GM19397 (cell line): ENCODE measurements around the gene TGFBR3L.

Source experiments
- ATAC-seq: cut with Tn5 transposase; IDR thresholded peaks from one replicate; pipeline ENCODE4 v1.9.1; 2021; ENCODE audit warnings: mild to moderate bottlenecking, moderate library complexity; ENCODE audit not compliant: unreplicated experiment

Gene TGFBR3L

DNA sequence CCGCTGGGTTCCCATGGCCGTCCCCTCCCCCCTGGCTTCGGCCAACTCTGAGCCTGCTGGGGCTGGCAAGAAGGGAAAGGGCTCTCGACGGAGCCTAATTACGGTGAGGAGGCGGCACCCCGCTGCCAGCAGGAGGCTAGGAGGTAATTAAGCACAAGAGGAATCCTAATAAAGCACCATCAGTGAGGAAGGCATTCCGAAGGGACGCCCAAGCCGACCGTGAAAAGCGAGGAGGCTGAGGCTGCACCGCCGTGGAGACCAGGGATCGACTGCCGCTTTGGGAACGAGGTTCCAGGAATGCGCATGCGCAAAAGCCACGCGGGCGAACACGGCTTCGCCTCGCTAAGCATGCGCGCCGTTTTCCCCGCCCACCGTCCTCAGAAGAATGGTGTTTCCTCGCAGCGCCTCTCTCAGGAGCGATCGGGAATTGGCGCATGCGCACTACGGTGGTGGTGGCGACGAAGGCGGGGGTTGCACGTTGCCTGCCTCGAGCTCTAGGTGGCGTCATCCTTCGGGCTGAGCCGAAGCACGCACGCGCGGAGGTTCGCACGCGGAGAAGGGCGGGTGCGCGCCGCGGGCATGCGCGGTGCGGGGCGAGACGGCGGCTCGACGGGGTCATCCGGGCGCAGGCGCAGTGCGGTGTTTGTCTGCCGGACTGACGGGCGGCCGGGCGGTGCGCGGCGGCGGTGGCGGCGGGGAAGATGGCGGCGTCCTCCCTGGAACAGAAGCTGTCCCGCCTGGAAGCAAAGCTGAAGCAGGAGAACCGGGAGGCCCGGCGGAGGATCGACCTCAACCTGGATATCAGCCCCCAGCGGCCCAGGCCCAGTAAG is 11.2 kb upstream of the TGFBR3L start, which contains the start of gene MAP2K7:
Gene MAP2K7, plus strand, starts transcription at position 634 of the 830 bp plus-strand sequence. Its CDS starts 68 bp downstream, at position 702.
- ATAC-seq = peak; percentile 80

DNA sequence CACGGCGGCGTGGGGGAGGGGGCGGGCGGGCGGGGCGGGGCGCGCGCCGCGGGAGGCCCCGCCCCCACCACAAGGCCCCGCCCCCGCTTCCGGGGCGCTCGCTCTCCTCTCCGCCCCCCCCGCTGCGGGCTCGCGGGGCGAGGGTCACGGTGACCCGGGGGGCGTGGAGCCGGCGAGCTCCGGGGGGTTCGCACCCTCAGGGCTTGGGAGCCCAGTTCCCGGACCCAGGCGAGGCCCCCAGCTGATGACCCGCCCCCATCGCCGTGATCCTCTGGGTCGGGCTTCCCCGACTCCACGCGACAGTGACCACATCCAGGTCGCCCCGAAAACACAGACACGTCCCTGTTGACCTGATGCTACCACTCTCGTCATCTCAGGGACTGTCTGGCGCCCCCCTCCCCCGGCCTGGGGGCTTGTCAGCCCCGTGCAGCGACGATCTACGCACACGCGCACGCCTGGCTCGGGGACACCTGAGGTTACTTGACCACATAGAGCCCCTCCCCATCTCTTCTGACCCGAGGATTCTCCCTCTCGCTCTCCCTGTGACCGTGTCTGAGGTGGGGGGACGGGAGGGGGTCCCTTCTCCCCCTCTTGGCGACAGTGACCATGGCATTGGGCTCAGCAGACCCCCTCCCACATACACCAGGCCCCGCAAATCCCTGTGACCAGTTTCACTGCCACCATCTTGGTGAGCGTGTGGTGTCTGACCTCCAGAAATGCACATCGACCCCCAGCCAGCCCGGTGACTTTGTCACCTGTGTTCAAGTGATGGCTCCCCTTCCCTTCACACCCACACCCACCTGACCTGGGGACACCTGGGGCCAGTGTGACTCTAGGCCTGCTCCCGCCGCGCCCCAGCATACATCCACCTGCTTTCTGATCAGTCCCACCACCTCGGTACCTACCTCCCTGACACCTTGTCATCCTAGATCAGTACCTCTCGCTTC is 10.3 kb upstream of the TGFBR3L start:
- ATAC-seq = peak; percentile 30

DNA sequence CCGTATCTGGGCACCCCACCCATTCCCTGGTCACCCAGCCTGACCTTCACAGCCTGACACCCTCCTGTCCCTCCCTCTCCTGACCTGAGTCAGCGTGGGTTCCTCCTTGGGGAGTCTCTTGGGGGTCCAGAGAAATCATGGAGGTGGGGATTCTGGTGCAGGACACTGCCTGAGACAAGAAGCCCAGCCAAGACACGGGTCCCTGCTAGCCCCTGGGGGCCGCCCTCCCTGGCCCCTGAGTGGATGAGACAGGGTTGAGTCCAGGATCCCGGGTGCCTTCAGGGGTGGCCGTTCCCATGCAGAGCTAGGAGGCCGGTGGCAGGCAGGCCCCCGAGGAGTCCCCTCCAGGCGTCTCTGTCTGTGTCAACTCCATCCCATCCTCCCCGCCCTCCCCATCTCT is 9.4 kb upstream of the TGFBR3L start:
- ATAC-seq = no peak

DNA sequence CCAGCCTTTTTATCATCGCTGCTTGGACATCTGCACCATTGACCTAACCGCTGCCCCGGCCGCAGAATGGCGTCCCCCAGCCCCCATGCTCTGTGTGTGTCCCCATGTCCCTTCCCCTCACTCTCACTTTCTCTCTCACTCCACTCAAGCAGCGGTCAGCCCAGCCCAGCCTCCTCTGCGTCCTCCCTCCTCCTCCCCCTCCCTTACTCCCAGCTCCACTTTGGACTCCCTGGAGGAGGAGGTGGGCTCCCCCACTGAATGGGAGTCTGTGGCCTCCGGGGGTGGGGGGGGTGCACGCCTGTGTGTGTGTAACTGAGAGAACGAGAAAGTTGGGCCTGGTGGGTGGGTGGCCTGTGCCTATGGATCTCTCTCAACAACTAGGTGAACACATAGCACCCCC is 8.8 kb upstream of the TGFBR3L start:
- ATAC-seq = no peak

DNA sequence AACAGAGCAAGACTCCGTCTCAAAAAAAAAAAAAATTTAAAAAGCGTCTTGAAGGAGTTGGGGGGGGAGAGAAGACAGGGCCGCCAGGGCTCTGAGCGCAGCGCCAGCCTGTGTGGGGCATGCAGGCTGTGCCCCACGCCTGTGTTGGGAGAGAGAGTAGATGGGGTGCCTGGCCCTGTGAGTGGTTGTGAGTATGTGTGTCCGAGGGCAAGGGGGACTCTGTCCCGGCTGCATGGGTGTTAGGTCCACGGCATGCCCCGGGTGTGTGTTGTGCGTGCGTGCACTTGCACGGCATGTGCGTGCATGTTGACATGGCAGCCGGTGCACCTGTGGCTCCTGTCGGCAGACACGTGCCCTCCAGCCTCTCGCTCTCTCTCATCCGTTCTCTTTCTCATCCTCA is 7.5 kb upstream of the TGFBR3L start:
- no peak for ATAC-seq

DNA sequence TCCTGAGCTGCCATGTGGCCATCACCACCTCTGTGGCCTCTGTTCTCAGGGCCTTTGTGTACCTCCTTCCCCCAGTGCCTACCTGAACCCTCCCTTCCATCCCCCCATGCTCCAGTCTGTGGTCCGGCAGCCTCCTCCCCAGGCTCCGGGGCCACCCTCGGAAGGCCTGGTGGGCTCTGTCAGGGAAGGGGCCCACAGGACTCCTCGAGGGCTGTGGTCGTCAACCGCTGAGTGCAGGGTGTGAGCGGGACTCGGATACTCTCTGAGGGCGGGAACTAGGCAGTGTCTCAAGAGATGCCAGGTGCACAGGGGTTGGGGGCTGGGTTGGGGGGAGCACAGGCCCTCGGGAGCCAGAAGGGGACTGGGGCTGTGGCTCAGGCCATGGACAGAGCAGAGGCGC is 7.1 kb upstream of the TGFBR3L start:
- ATAC-seq = no peak

DNA sequence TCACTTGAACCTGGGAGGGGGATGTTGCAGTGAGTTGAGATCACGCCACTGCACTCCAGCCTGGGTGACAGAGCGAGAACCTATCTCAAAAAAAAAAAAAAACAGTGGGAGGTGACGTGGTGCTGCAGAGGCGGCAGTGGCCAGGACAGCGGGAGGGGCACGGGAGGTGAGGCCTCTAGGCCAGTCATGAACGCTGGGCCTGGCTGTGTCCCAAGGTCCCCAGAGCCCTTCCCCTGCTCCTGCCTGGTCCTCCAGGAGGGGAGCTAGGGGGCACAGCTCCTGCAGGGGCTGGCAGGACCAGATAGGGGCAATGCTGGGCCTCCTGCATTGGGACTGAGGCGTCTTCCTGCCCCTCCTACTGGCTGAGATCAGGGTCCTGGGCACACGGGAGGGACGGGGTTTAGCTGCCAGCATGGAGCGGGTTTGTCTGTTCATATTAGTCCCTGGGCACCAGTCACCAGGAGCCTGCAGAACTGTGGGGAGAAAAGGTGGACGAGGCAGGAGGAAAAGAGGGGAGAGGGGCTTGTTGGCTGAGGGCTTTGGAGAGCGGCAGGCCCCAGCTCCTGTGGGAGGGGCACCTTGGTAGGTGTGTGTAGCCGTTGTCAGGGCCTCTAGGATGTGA is 6.4 kb upstream of the TGFBR3L start:
- no peak for ATAC-seq

DNA sequence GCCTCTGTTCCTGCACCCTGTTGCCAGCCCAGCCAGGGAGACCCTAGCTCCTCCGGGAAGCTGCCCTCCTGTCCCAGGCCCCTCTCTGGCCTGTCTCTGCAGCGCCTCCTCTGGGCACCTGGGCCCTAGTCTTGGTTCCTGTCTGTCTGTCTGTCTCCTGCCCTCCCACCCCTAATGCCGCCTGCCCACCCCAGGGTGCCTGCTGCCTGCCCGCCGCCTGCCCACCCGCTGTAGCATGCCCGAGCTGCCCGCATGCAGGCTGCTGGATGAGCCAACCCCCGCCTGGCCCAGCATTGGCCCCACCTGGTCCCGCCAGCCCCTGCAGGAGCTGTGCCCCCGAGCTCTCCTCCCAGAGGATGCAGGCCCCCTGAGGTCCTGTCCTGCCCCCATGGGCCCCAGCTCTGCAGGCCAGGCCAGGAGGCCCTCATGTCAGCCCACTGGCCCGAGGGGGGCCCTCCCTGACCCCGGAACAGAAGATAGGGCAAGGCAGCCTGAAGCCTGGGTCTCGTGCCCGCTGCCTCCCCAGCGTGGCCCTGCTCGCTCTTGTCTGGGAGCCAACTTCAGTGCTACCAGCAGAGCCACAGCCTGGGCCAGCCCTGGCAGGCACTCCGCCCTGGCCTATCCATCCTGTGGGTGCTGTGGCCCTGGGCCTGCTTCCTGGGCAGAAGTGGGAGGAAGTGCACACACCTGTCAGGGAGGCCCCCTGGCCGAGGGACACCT is 5.7 kb upstream of the TGFBR3L start:
- no peak for ATAC-seq

DNA sequence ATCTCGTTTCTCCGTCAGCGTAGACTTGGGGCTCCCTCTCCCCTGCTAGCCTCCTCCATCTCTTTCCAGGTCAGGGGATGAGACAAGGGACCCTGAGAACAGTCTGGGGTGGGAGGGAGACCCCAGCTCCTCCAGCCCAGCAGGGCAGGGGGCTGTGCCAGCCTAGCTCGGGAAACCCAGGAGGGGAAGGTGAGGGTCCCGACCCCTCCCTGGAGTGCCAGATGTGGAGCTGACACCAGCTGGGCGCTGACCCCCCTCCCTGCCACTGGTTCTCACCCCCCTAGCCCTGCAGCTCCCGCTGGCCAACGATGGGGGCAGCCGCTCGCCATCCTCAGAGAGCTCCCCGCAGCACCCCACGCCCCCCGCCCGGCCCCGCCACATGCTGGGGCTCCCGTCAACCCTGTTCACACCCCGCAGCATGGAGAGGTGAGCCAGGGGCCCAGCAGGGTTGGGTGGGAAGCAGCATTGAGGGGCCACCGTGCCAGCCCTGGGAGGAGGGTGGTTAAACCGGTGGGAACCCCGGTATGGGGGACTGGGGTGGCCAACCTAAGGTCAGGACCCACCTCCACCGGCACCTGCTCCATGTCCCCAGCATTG is 5.1 kb upstream of the TGFBR3L start:
- ATAC-seq = no peak

DNA sequence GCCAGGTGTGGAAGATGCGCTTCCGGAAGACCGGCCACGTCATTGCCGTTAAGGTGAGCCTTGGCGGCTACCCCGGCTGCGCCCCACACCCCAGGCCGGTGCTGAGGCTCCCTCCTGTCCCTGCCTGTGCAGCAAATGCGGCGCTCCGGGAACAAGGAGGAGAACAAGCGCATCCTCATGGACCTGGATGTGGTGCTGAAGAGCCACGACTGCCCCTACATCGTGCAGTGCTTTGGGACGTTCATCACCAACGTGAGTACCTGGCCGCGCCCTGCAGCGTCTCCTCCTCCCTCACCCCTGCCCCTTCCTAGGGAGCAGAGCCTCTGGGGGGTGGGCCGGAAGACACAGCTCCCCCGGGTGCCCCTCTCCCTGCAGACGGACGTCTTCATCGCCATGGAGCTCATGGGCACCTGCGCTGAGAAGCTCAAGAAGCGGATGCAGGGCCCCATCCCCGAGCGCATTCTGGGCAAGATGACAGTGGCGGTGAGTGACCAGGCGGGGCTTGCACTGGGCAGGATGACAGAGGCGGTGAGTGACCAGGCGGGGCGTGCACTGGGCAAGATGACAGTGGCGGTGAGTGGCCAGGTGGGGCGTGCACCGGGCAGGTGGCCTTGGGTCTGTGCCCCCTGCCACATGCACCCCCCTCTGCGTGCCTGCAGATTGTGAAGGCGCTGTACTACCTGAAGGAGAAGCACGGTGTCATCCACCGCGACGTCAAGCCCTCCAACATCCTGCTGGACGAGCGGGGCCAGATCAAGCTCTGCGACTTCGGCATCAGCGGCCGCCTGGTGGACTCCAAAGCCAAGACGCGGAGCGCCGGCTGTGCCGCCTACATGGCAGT is 4.1 kb upstream of the TGFBR3L start:
- no peak for ATAC-seq

DNA sequence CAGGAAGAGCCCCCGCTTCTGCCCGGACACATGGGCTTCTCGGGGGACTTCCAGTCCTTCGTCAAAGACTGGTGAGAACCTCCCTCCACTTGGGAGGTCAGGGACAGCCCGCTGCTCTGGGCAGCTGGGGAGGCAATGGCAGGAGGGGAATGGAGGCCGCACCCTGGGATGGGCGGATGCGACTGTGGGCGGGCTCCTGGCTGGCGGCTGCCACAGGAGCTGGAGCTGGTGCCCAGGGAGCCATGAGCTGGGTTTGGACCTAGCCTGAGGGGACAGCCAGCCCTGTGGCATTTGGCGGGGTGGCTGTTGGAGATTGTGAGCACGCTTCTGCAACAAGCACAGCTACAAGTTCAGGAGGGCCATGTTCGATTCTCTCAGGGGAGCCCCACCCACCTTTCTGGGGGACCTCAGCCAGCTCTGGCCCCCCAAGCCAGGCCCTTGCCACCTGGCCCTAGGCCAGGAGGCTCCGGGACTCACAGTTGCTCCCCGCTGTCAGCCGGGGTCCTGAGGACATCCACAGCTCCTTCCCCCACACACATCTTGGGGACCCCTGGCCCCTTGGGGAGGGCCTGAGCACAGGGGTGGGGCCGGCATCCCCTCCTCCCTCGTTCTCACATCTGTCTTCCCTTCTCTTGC is 3.0 kb upstream of the TGFBR3L start:
- no peak for ATAC-seq

DNA sequence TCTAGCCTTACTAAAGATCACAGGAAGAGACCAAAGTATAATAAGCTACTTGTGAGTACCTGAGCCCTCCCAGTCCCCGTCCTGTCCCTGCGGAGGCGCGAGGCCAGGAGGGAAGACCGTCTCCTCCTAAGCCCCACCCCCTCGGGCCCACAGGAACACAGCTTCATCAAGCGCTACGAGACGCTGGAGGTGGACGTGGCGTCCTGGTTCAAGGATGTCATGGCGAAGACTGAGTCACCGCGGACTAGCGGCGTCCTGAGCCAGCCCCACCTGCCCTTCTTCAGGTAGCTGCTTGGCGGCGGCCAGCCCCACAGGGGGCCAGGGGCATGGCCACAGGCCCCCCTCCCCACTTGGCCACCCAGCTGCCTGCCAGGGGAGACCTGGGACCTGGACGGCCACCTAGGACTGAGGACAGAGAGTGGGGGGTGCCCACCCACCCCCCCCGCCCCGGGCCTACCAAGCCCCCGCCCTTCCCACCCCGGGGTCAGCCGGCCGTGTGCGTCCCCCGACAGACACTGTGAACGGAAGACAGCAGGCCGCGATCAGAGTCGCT is 2.4 kb upstream of the TGFBR3L start:
- no peak for ATAC-seq

DNA sequence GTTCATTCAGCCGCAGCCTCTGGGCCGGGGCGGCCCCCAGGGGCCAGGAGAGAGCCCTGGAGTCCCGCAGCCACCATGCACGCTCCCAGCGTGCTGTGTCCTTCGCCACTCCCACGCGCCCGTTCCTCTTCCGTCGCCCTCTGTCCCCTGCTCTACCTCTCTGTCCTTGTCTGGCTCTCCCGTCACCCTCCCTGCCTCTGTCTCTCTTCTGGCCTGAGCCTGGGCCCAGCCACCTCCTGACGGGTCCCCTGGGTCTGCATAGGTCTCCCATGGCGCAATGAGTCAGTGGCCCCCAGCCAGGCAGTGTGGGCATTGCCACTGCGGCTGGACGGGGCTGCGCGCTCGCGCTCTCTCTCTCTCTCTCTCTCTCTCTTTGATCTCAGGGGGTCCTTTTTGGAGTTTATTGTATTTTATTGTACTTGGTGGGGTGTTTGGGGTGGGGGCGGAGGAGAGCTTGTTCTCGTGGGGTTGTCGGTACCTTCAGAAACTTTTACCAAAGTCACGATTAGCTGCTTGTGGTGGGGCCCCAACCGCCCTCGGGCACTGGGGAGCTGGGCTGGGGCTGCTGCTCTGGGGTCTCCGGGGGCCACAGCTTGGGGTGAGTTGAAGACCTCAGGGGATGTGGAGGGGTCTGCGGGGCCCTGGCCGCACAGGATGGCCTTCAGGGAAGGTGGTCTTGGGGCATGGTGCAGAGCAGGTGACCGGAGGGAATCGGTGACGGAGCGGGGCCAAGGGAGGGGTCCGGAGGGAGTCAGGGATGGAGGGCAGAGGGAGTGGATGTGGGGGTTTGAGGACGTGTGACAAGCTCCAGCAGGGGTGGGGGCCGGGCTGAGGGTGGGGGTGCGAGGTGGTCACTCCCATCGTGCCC is 1.7 kb upstream of the TGFBR3L start:
- no peak for ATAC-seq

DNA sequence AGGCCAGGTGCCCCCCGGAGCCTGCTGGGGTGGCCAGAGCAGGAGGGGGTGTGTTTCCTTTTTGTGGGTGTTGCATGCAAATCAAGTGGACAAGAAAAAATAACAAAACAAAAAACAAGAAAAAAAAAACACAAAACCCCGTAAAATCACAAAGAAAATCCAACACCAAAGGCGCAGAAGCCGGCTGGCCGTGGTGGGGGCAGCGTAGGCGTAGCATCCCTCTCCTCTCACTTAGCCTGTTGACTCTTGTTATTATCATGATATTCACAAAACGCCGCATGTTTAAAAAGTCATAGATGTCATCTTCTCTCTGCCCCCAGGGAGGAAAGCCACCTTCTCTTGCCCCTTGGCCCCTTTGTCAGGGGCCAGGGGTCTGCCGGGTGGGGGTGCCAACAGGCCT is 978 bp upstream of the TGFBR3L start:
- ATAC-seq = no peak

DNA sequence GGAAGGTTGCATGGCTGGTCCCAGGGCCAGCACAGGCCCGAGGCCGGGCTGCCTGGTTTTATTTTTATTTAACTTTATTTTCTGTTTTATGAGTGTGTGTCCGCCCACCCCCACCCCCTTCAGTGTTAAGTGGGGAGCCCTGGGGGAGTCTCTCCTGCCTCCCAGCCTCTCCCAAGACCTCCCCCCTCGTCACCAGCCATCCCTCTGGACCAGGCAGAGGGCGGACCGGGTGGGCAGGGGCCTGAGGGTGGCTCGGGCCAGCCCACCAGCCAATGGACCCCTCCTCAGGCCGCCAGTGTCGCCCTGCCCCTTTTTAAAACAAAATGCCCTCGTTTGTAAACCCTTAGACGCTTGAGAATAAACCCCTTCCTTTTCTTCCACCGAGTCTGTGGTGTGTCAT is 531 bp upstream of the TGFBR3L start:
- no peak for ATAC-seq

DNA sequence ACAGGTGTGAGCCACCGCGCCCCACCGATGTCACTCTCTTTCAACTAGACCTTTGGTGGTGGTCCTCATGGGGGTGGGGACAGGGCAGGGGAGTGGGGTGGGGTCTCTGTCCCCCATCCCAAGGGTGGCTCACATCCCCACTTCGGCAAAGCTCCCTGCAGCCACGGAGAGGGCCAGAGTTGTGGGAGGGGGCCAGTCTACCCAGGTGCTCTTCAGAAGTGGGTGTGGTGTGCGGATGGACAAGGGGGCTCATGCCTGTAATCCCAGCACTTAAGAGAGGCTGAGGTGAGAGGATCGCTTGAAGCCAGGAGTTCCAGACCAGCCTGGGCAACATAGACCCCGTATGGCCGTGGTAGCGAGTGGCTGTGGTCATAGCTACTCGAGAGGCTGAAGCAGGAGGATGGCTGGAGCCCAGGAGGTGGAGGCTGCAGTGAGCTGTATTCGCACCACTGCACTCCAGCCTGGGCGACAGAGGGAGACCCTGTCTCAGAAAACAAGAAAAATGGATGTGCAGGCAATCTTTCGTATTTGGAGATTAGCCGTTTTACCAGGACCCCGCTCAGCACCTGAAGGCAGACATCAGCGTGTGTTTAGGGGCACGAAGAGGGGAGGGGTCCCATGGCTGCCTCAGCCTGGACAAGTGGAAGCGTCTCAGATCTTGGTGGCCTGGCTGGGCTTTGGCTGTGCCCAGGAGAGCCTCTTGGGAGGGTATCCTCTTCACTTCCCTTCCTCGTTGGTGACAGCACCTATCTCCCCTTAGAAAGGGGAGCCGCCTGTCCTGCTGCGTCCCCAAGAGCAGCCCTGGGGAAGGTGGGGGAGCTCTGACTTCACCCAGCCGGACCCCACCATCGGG is 846 bp downstream of the TGFBR3L start:
- no peak for ATAC-seq
